TTC549 (cell line): ENCODE data around the gene ARID5B.

Experiments
- FAIRE-seq: peaks from 2 replicates; lab custom pipeline; 2012; peaks lifted over from hg19 to GRCh38; lab: Jason Lieb, UNC

The ARID5B gene

DNA sequence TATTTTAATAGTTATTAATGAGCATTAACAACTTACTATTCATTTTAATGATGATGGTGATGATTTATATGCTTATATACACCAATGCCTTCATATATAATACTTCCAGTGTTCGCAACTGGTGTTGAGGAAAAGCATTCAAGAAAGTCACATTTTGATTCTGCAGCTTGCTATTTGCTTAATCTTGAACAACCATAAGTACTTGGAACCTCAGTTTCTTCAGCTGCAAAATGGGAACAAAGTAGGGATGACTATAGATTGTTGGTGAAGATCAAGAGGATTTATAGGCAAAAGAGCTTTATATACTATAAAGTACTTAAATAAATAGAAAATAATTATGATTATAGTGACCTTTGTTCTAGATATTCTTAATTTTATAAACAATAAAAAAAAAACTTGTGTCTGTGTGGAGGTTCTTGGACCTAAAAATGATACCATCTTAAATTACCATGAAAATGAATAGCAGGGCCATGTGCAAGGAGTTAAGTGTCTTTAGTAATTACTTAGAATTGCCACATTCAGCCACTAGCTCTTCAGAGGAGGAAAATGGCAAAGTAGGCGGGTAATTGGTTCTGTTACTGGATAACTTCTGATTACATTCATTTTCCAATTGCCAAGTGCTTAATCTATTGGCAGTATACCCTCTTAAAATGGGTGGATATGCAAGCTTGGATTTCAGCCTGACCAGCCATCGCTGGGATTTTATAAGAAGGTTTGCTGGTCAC, 4.5 kb downstream of the ARID5B start:
- no peak for FAIRE-seq

DNA sequence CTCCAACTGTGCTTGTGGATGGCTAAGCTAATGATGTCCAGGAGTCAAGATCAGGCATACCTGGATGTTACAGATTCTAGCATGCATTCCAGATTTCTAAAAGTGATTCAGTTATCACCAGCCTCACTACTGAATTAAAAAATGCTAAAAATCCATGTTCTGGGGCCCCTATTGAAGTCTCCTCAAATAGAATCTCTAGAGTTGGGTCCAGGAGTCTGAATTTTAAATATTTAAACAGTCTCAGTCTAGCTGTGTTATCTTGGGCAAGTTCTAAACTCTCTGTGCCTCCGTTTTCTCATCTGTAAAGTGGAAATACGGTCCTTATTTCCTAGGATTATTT, 5.0 kb downstream of the ARID5B start:
- FAIRE-seq = no peak

DNA sequence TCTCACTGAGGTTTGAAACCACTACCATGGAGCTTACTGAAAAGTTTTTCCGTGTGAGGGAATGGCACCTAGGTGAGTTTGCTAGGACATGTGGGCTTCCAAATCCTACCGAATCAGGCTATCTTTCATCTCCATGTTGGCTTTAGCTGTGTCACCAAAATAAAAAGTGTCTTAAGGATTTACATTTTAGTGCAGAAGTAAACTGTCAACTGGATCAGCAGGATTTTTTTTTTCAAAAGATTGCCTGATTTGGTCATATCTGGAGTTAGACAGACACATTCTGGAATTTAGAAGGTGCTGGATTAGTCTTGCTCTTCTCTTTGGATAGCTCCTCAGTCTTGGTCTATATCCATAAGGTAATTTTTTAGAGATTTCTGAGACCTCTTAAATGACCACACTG, 5.5 kb downstream of the ARID5B start:
- FAIRE-seq = no peak

DNA sequence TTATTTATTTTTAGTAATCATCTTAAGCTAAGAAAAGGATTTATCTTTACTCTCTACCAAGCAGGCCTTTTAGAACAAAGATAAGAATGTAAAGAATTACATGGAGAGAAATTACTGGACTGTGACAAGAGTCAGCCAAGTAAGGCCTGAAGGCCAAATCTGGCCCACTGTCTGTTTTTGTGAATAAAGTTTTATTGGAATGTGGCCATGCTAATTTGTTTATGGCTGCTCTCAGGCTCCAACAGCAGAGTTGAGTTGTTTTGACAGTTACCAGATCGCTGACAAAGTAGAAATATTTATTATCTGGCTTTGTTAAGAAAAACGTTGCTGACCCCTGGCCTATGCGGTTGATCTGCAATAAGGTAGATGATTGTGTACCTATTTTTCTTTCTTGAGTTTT, 6.1 kb downstream of the ARID5B start:
- no peak for FAIRE-seq

DNA sequence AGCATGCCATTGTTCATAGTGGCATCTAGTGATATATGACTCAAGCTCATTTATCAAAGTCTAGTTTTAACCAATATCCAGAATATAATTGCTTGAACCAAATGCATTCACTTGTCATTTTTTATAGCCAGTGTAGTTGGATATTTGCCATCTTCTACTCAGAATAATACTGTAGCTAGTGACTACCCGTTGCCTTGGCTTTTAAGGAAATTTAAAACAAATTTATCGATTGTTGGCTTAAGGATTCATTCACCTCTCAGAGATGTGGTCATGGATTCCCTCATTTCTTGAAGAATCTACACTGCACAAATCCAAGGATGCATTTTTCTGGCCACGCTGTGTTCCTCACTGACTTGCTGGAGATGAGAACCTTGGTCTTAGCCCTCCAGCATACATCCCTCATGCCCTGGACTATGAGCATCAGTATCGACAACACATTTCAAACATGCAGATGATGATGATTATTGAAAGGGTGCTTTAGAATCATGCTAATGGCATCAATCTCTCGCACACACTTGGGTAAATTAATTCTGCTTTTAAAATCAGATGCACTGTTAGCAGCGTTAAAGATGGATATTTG, 8.8 kb downstream of the ARID5B start:
- FAIRE-seq = no peak

DNA sequence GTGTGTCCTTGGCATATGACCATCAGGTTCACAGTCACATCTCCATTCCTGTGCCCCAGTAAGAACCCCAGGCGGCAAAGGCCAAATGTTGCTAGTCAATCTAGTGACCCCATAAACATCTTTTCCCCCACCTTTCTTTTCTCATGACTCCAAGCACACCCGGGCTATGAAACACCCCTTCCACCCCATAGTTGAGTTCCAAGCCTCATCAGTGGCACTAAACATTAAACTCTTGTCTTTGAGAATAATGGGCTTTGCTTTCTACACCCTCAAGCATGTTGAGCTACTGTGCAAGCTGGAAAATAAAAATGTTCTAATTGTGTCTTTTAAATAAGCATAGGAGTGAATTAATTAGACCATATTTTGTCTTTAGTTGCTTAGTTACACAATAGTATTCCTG, 9.4 kb downstream of the ARID5B start:
- FAIRE-seq = no peak

DNA sequence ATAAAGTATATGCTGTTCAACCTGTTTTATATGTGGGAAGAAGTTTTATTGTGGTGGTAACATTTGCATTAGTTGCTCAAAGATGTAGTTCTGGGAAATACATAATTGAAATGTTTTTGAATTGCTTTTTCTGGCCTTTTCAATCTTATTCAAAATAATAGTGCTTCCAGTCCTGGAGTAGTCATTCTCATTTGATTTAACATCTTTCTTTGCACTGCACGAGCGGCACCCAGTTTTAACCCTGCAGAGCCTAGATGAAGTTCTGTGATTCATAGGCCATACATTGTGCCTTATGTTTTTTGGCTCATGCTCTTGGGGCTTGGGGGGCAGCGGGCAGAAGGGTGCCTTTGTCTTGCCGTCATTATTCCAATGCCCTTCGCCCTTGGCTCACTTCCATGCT, 9.9 kb downstream of the ARID5B start:
- no peak for FAIRE-seq

DNA sequence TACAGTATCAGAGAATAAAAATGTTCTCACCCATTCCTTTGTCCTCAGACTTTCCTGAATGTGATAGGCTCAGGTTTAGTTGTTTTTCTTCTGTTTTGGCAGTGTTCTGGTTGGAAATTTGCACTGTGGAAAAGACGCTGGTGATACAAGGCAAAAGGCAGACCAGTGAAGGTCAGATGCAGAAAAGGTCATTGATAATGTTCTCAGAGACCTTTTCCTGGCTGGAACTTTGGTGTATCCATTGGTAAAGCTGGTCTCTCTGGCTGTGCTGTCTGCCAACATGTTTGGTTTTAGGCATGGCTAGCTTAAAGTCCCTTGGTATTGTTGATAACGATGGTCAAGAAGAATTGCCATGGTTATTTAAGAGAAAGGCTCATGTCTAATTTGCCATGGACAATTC, 11.5 kb downstream of the ARID5B start:
- no peak for FAIRE-seq

DNA sequence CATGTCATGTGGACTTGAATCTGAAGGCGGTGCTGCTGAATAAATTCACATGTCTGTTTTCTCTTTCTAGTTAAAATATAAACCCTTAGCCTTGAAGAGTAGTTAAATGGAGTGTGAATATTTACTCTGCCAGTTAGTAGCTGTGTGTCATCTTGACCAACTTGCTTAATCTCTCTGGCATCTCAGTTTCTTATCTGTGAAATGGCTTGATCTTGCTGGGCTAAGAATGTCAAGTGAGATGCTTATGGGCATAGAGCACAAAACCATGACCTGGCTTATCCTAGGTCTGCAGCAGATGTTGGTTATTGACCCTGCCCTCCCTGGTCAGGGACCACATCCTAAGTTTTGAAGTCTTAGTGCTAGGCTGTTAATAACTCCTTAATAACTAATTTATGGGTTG, 16.6 kb downstream of the ARID5B start:
- FAIRE-seq = no peak

DNA sequence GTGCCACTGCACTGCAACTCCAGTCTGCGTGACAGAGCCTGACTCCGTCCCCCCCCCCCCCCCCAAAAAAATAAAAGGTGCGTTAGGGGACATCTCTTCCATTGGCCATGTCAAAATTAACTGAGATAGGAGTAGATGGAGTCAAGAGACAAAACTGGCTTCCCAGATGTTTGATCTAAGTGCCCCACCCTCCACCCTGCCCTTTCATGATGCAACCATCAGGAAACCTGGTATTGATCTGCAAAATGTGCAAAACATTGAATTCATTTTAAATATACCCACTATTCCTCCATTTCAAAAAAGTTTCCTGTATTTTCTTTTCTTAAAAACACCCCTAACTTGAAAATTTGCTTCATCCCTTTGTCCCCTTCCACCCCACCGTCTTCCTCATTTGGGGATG, 17.5 kb downstream of the ARID5B start:
- FAIRE-seq = no peak

DNA sequence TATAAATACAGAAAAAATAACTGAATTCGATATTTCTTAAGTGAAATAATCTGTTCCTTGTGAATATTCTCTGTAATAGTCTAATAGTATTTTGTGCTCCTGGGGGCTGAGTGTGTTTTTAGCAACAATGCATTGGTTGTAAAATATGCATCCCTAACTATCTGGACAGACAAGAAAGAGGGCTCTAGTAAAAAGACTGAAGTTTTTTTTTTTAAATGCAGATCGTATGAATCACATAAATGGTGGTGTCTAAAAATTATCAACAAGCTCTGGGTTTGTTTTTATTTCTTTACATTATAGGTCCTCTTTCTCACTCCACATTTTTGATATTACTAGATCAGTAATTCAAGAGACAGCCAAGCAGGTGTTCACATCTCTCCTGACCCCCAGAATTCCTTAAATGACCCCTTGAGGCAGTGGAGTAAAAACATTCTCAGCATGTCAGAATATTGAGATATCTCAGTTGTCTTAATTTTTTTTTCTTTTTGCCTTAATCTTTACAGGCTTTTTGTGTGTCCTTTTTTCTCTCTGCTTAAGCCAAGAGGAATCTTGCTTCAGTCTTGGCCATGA, 18.2 kb downstream of the ARID5B start:
- no peak for FAIRE-seq

DNA sequence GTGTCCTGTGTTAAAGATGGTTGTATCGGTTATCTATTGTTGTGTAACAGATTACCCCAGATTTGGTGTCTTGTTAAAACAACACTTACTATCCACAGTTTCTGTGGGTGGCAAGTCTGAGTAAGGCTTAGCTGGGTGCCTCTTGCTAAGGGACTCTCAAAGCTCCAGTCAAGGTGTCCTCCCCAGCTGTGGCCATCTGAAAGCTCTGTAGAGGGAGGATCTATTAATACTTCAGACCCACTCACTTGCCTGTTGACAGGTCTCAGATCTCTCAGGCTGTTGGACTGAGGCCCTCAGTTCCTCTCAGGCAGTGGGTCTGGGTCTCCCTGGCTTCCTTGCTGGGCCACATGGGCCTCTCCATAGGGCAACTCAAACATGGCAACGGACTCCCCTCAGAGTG, 19.6 kb downstream of the ARID5B start:
- FAIRE-seq = no peak

DNA sequence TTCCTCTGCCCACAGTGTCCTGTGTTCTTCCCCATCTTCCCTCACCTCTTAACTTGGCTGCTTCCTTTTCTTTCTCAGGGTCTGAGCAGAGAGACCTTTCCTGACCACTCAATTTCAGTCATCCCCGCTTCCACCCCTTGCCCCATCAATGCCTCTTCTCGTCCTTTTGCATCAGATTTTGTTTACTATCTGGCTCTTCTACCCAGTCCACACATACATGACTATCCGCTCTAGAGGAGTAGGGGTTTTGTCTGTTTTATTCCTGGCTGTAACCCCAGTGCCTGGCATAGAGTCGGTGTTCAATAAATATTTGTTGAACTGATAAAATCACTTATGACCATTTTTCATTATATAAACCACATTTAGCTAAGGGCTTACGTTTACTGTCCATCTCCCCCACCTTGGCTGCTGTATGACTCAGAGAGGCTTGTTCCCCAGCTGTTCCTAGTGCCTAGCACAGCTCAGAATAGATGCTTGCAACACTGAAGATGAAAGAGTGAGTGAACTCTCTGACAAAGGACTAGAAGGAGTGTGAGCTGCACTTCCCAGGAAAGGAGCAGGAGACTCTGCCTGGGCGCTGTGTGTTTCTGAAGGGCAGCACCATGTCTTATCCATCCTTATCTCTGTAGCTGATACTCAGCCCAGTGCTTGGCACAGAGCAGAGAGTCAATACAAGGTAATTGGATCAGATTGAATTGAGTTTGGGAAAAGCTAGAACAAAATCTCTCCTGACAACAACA, 21.9 kb downstream of the ARID5B start:
- FAIRE-seq = no peak

DNA sequence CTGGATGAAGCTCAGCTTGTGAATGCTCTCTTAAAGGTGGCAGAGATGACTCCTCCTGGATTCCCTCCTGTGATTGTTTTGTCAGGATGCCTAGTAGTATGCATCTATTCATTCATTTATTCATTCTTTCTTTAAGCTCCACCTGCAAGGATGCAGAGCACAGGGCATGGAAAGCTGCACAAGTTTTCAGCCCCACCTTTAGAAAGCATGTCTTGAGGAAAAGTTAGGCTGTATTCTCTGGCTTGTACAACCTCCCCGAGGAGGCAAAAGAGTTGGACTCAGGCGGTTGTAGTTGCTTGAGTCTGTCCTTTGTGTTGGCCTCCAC, 22.4 kb downstream of the ARID5B start:
- FAIRE-seq = no peak

DNA sequence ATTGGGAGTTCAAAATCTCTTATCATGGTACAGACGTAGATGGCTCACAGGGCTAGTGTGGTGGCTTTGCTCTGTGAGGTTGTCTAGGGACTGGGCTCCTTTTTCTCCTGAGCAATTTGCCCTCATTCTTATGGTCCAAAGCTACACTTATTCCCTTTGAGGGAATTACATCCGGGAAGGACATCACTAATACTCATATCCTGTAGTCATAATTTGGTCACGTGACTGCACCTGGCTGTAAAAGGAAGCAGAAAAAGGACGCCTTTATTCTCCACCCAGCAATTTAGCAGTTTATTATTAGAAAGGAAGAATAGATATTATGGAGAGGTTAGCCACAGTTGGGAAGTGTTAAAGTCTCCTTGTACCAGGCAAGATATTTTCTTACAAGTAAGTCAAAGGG, 28.1 kb downstream of the ARID5B start:
- no peak for FAIRE-seq

DNA sequence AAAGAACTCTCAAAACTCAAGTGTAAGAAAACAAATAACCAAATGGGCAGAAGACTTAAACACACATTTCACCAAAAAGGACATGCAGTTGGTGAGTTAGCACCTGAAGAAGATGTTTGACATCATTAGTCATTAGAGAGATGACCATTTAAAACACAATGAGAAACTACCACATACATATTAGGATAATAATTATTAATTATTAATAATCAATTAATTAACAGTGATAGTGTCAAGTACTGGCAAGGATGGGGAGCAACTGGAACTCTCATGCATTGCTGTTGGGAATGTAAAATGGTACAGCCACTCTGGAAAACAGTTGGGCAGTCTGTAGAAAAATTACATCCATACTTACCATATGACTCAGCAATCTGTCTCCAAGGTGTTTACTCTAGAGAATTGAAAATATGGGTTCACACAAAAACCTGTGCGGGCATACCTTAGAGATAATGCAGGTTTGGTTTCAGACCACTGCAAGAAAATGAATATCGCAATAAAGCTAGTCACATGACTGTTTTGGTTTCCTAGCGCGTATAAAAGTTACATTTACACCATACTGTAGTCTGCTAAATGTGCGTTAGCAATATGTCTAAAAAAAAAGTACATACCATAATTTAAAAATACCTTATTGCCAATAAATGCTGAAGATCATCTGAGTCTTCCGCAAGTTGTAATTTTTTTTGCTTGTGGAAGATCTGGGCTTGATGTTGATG, 30.3 kb downstream of the ARID5B start:
- no peak for FAIRE-seq

DNA sequence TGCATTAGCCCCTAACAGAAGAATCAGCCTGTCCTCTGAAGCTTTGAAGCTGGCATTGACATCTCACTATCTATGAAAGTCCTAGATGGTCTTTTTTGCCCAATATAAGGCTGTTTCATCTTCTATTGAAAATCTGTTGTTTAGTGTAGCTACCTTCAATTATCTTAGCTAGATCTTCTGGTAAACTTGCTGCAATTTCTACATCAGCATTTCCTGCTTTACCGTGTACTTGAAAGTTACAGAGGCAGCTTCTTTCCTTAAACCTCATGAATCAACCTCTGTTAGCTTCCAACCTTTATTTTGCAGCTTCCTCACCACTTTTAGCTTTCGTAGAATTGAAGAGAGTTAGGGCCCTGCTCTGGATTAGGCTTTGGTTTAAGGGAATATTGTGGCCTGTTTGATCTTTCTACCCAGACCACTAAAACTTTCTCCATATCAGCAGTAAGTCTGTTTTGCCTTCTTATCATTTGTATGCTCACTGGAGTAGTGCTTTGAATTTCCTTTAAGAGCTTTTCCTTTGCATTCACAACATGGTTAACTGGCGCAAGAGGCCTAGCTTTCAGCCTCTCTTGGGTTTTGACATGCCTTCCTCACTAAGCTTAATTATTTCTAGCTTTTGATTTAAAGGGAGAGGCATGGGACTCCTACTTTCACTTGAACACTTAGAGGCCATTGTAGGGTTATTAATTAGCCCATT, 32.5 kb downstream of the ARID5B start:
- FAIRE-seq = no peak

DNA sequence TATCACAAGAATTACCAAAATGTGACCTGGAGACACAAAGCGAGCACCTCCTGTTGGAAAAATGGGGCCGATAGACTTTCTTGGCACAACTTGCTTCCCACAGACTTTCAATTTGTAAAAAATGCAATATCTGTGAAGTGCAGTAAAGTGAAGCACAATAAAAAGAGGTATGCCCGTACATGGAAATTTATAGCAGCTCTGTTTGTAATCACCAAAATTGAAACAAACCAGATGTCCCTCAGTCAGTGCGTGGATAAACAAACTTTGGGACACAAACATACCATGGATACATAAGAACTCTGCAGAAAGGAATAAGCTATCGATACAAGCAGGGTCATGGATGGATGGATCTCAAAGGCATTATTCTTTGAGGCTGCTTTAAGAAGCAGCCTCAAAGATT, 33.6 kb downstream of the ARID5B start:
- no peak for FAIRE-seq

DNA sequence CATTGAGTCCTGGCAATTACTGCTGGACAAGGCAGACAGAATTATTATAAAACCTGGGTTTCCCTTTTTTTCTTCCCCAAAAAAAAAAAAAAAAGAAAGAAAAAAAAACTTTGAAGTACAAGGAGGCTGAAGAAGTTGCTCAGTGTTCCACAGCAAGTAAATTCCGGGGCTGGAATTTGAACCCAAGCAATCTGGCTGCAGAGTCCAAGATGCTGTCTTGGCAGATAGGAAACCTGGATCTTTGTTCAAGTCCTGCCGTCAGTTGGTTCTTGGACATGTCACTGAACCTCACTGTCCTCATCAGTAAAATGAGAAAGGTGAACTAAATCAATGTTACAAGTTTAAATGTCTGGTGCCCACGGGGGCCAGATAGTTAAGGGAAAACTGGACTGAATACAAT, 35.3 kb downstream of the ARID5B start:
- no peak for FAIRE-seq

DNA sequence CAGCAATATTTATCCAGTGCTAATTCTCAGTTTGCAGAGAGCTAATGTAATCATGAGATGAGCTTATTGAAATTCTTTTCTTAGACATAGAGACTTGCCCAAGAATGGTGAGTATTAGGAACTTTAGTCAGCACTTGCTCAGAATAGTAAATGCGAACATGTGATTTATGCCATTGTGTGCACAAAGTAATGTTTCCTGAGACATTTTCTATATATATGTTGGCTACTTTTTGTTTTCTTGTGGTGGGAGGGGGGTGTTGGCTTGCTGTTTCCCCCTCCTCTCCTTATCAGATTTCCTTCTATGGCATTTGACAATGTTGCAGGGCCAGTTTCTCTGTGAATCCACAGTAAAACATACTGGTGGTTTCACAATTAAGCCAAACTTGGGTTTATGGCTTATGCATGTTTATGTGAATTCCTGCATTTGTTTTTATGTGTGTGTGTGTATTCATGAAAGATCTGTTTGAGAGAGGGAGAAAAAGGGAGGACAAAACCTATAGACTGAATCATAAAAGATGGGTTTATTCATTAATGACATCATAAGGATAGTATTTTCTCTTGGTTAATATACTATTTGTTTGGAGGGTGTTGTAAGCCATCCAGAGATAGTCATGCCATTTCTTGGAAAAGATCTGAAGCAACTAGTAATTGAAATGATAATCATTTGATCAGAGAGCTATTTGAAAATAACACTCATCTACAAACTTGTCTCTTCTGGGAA, 36.3 kb downstream of the ARID5B start:
- FAIRE-seq = no peak

DNA sequence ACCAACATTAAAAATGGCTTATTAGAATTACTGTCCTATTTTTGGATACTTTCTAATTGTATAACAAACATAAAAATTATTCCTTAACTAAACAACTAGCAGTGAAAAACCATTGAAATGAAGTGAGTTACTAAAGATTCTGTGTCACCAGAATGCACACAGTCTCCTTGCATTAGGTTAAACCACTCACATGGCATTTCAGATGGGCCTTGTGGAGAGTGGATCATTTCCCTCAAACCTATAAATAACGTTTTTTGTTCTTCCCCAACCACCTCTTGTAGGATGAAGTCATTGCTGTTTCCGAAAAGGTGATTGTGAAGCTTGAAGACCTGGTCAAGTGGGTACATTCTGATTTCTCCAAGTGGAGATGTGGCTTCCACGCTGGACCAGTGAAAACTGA, 38.4 kb downstream of the ARID5B start:
- FAIRE-seq = no peak

DNA sequence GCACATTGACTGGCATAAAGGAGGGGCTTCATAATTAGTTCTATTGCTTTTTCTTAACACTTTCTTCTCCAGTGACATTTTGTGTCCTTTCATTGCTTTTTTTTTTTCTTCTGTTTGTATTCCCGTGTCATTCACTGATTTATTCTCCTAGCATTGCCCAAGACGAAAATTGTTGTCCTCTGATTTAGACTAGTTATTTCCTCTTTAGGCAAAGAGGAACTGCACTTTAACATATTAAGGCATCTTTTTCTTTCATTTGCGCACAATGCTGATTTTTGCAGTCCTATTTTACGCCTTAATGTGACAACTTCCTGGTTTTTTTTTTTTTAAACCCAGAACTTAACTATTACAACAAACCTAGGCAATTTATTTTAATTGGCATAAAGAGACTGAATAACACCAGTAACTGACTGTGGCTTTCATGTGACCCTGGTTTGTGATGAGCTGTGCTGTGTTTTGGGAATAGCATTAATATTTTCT, 39.7 kb downstream of the ARID5B start:
- FAIRE-seq = no peak
